ENCODE data around the gene DOHH.

GRCh38 chr19:3454656-3455392 is 45.6 kb downstream of the DOHH start:
- TF ChIP-seq POLR2AphosphoS5 (IDR thresholded peaks at IDR 0.05; ENCODE audit: borderline replicate concordance, low read depth, low read length) (no peak), EZH2 (IDR thresholded peaks at IDR 0.05) (no peak)
